ENCODE measurements around the gene CLN6.
A peak's percentile ranks its signal among the peaks of the same experiment; 100 is the strongest.
"Not testable (repeated sequence)": the region's sequence is repeated elsewhere in the genome, so short reads cannot be mapped to it uniquely, and the experiment has no call there.

Gene CLN6

GRCh38 chr15:68218847-68219798 lies 10.4 kb downstream of the CLN6 start:
- H3K36me3 Mint-ChIP-seq = peaks cover 9% of the 10 kb centered on the region
- DNase-seq (ENCODE audit: low spot score in 2 of 2) (no peak), ATAC-seq (no peak)
- H3K9me3 Mint-ChIP-seq = no peaks in the 10 kb centered on the region
- peaks cover 6% of the 10 kb centered on the region for H3K4me1 Mint-ChIP-seq
- H3K27ac Mint-ChIP-seq = no peak overlapping the region
- no peak overlapping the region for H3K4me3 Mint-ChIP-seq

- H3K9me3 Mint-ChIP-seq = no peaks in the 10 kb centered on the region
- ATAC-seq (no peak), DNase-seq (ENCODE audit: low spot score in 2 of 2) (no peak)
- no peak overlapping the region for H3K4me3 Mint-ChIP-seq
- peaks cover 10% of the 10 kb centered on the region for H3K4me1 Mint-ChIP-seq
- H3K27ac Mint-ChIP-seq = no peak overlapping the region
- H3K36me3 Mint-ChIP-seq = peaks cover 9% of the 10 kb centered on the region
These were observed 11.2 kb downstream of the CLN6 start for GRCh38 chr15:68218331-68218730.

GRCh38 chr15:68217341-68217740 lies 12.2 kb downstream of the CLN6 start:
- ATAC-seq (no peak), DNase-seq (ENCODE audit: low spot score in 2 of 2) (no peak)
- Mint-ChIP-seq H3K4me3 (no peak overlapping the region), H3K27ac (no peak overlapping the region), H3K9me3 (no peaks in the 10 kb centered on the region), H3K36me3 (peaks cover 9% of the 10 kb centered on the region), H3K4me1 (peaks cover 4% of the 10 kb centered on the region)

- DNase-seq (ENCODE audit: low spot score in 2 of 2) (no peak), ATAC-seq (no peak)
- Mint-ChIP-seq H3K9me3 (no peaks in the 10 kb centered on the region), H3K4me3 (no peak overlapping the region), H3K4me1 (peaks cover 11% of the 10 kb centered on the region), H3K36me3 (peaks cover 10% of the 10 kb centered on the region), H3K27ac (no peak overlapping the region)
These were observed 14.7 kb downstream of the CLN6 start for GRCh38 chr15:68214838-68215254.

- DNase-seq (ENCODE audit: low spot score in 2 of 2) (no peak), ATAC-seq (no peak)
- H3K9me3 Mint-ChIP-seq = no peaks in the 10 kb centered on the region
- peaks cover 14% of the 10 kb centered on the region for H3K36me3 Mint-ChIP-seq
- H3K27ac Mint-ChIP-seq = peak overlapping the region; percentile 61
- no peak overlapping the region for H3K4me3 Mint-ChIP-seq
- H3K4me1 Mint-ChIP-seq = peaks cover 15% of the 10 kb centered on the region
These were observed 15.3 kb downstream of the CLN6 start for GRCh38 chr15:68213991-68214837.

- Mint-ChIP-seq H3K36me3 (peaks cover 19% of the 10 kb centered on the region), H3K4me1 (peaks cover 22% of the 10 kb centered on the region), H3K27ac (peak overlapping the region; percentile 61)
- not testable (repeated sequence) for H3K4me3 Mint-ChIP-seq; DNase-seq (ENCODE audit: low spot score in 2 of 2); ATAC-seq; H3K9me3 Mint-ChIP-seq
These were observed 16.1 kb downstream of the CLN6 start for GRCh38 chr15:68213491-68213845.

GRCh38 chr15:68211656-68212320 lies 17.7 kb downstream of the CLN6 start:
- H3K9me3 Mint-ChIP-seq = no peaks in the 10 kb centered on the region
- ATAC-seq = no peak
- peaks cover 20% of the 10 kb centered on the region for H3K36me3 Mint-ChIP-seq
- peaks cover 32% of the 10 kb centered on the region for H3K4me1 Mint-ChIP-seq
- no peak for DNase-seq (ENCODE audit: low spot score in 2 of 2)
- no peak overlapping the region for H3K4me3 Mint-ChIP-seq
- no peak overlapping the region for H3K27ac Mint-ChIP-seq

- H3K27ac Mint-ChIP-seq = no peak overlapping the region
These were observed 18.5 kb downstream of the CLN6 start for GRCh38 chr15:68210821-68211655.

GRCh38 chr15:68210409-68210756 lies 19.1 kb downstream of the CLN6 start:
- DNase-seq (ENCODE audit: low spot score in 2 of 2) (no peak), ATAC-seq (no peak)
- Mint-ChIP-seq H3K9me3 (no peaks in the 10 kb centered on the region), H3K4me1 (peaks cover 32% of the 10 kb centered on the region), H3K36me3 (peaks cover 20% of the 10 kb centered on the region), H3K27ac (peak overlapping the region; percentile 91), H3K4me3 (peak overlapping the region; percentile 63)

More at GRCh38 chr15:68210821-68211655, 18.5 kb downstream of the CLN6 start:
- peaks cover 32% of the 10 kb centered on the region for H3K4me1 Mint-ChIP-seq
- peak; percentile 42 for ATAC-seq
- no peak overlapping the region for H3K4me3 Mint-ChIP-seq
- peak; percentile 57 to 75 for DNase-seq (ENCODE audit: low spot score in 2 of 2)
- H3K36me3 Mint-ChIP-seq = peaks cover 20% of the 10 kb centered on the region
- no peaks in the 10 kb centered on the region for H3K9me3 Mint-ChIP-seq

GRCh38 chr15:68209735-68210408 lies 19.7 kb downstream of the CLN6 start:
- Mint-ChIP-seq H3K9me3 (no peaks in the 10 kb centered on the region), H3K27ac (peak overlapping the region; percentile 91), H3K4me3 (peak overlapping the region; percentile 63), H3K36me3 (peaks cover 20% of the 10 kb centered on the region), H3K4me1 (peaks cover 32% of the 10 kb centered on the region)
- DNase-seq (ENCODE audit: low spot score in 2 of 2) (no peak), ATAC-seq (peak; percentile 79)

- Mint-ChIP-seq H3K27ac (peak overlapping the region; percentile 91), H3K4me3 (peak overlapping the region; percentile 63)
These were observed 20.3 kb downstream of the CLN6 start for GRCh38 chr15:68209272-68209671.

GRCh38 chr15:68208636-68209240 lies 20.8 kb downstream of the CLN6 start:
- DNase-seq (ENCODE audit: low spot score in 2 of 2) (no peak), ATAC-seq (no peak)
- peak overlapping the region; percentile 91 for H3K27ac Mint-ChIP-seq
- peaks cover 20% of the 10 kb centered on the region for H3K36me3 Mint-ChIP-seq
- H3K9me3 Mint-ChIP-seq = no peaks in the 10 kb centered on the region
- peak overlapping the region; percentile 63 for H3K4me3 Mint-ChIP-seq
- H3K4me1 Mint-ChIP-seq = peaks cover 28% of the 10 kb centered on the region

More at GRCh38 chr15:68209272-68209671, 20.3 kb downstream of the CLN6 start:
- Mint-ChIP-seq H3K4me1 (peaks cover 32% of the 10 kb centered on the region), H3K36me3 (peaks cover 20% of the 10 kb centered on the region), H3K9me3 (no peaks in the 10 kb centered on the region)
- DNase-seq (ENCODE audit: low spot score in 2 of 2) (no peak), ATAC-seq (no peak)

GRCh38 chr15:68208136-68208535 lies 21.4 kb downstream of the CLN6 start:
- no peak for DNase-seq (ENCODE audit: low spot score in 2 of 2)
- Mint-ChIP-seq H3K9me3 (no peaks in the 10 kb centered on the region), H3K4me1 (peaks cover 27% of the 10 kb centered on the region), H3K27ac (peak overlapping the region; percentile 91), H3K4me3 (peak overlapping the region; percentile 63), H3K36me3 (peaks cover 20% of the 10 kb centered on the region)
- no peak for ATAC-seq
